CD4-positive, alpha-beta T cell treated with Interferon gamma for 1 hour (primary cell): ENCODE results near the gene ATP10B.
"Not testable (repeated sequence)": the region's sequence is repeated elsewhere in the genome, so short reads cannot be mapped to it uniquely, and the experiment has no call there.

ENCODE experiments used
- DNase-seq: peaks from one replicate; pipeline ENCODE4 v3.0.0-alpha.2; 2020

Gene ATP10B

GRCh38 chr5:160852049-160852448, at the start of gene ATP10B:
Gene ATP10B (minus strand): TSS chr5:160852211. CDS start chr5:160688074, 164,137 bp downstream.
- no peak for DNase-seq

- no peak for DNase-seq
These were observed 49.6 kb upstream of the ATP10B start for GRCh38 chr5:160901656-160902055.

GRCh38 chr5:160899735-160900134, 47.7 kb upstream of the ATP10B start:
- DNase-seq = no peak

GRCh38 chr5:160893180-160893964, 41.4 kb upstream of the ATP10B start:
- DNase-seq = not testable (repeated sequence)

- no peak for DNase-seq
These were observed 35.8 kb upstream of the ATP10B start for GRCh38 chr5:160887780-160888179.

- not testable (repeated sequence) for DNase-seq
These were observed 21.7 kb upstream of the ATP10B start for GRCh38 chr5:160873560-160874200.

- DNase-seq = no peak
These were observed 18.0 kb upstream of the ATP10B start for GRCh38 chr5:160869989-160870521.

GRCh38 chr5:160867976-160868375, 16.0 kb upstream of the ATP10B start:
- DNase-seq = no peak

- no peak for DNase-seq
These were observed 560 bp downstream of the ATP10B start for GRCh38 chr5:160851451-160851850.

GRCh38 chr5:160850421-160850820, 1.6 kb downstream of the ATP10B start:
- no peak for DNase-seq

GRCh38 chr5:160847526-160848085, 4.4 kb downstream of the ATP10B start:
- no peak for DNase-seq

GRCh38 chr5:160846642-160847041, 5.4 kb downstream of the ATP10B start:
- DNase-seq = no peak

- no peak for DNase-seq
These were observed 7.8 kb downstream of the ATP10B start for GRCh38 chr5:160844177-160844576.

- DNase-seq = no peak
These were observed 8.8 kb downstream of the ATP10B start for GRCh38 chr5:160843240-160843639.

- no peak for DNase-seq
These were observed 14.0 kb downstream of the ATP10B start for GRCh38 chr5:160837749-160838593.

GRCh38 chr5:160837211-160837610, 14.8 kb downstream of the ATP10B start:
- no peak for DNase-seq

- DNase-seq = no peak
These were observed 16.0 kb downstream of the ATP10B start for GRCh38 chr5:160835818-160836528.

- DNase-seq = no peak
These were observed 16.6 kb downstream of the ATP10B start for GRCh38 chr5:160835376-160835775.

- DNase-seq = no peak
These were observed 18.2 kb downstream of the ATP10B start for GRCh38 chr5:160833806-160834205.

- DNase-seq = no peak
These were observed 20.2 kb downstream of the ATP10B start for GRCh38 chr5:160831801-160832200.

- no peak for DNase-seq
These were observed 27.6 kb downstream of the ATP10B start for GRCh38 chr5:160824301-160825001.
